T-helper 17 cell (primary cell): ENCODE results near the gene ITGA1. TPM values are rescaled to one million over a fixed set of nuclear protein-coding genes. Genes with fewer than 3 reads are reported as not detected.
"Not testable (repeated sequence)": the region's sequence is repeated elsewhere in the genome, so short reads cannot be mapped to it uniquely, and the experiment has no call there.

Source experiments
- ATAC-seq: fragments of 150-1000 bp; cut with Tn5 transposase; 2 replicates; pipeline ENCODE4 v1.10.0; 2021; ENCODE audit warnings: mild to moderate bottlenecking, moderate library complexity
- DNase-seq, 3 donors: peaks; one replicate each; pipeline versions ENCODE4 v3.0.0 to v3.0.0-alpha.2; 2020 to 2021
- H3K9me3 ChIP-seq: one replicate; pipeline ENCODE4 v1.7.0; 2013; ENCODE audit warnings: low read length, mild to moderate bottlenecking; ENCODE audit not compliant: control insufficient read depth, poor library complexity, severe bottlenecking
- H3K27ac Mint-ChIP-seq: one replicate; pipeline ENCODE4 v1.8.0; 2022; ENCODE audit warnings: mild to moderate bottlenecking, moderate library complexity, mixed read lengths
- H3K27me3 Mint-ChIP-seq: one replicate; pipeline ENCODE4 v1.8.0; 2022; ENCODE audit warnings: mixed read lengths
- H3K36me3 Mint-ChIP-seq: one replicate; pipeline ENCODE4 v1.8.0; 2022; ENCODE audit warnings: low read depth, mixed read lengths
- H3K4me1 Mint-ChIP-seq: one replicate; pipeline ENCODE4 v1.8.0; 2022; ENCODE audit warnings: mild to moderate bottlenecking, mixed read lengths
- H3K4me3 Mint-ChIP-seq: one replicate; pipeline ENCODE4 v1.8.0; 2022; ENCODE audit warnings: mild to moderate bottlenecking, moderate library complexity, mixed read lengths
- total RNA-seq, 4 donors: library from RNA in 2 of 4; stranded (reverse) in 2 of 4; gene quantifications; one replicate each; pipeline ENCODE4 v1.2.3 and lab custom pipeline; 2022 to 2026

The ITGA1 gene
- total RNA-seq (1 to 10 TPM; 4.0 to 4.3 TPM), total RNA-seq (lab: John Stamatoyannopoulos, UW) (3.4 to 3.5 reads per million in 2 donors)

DNA sequence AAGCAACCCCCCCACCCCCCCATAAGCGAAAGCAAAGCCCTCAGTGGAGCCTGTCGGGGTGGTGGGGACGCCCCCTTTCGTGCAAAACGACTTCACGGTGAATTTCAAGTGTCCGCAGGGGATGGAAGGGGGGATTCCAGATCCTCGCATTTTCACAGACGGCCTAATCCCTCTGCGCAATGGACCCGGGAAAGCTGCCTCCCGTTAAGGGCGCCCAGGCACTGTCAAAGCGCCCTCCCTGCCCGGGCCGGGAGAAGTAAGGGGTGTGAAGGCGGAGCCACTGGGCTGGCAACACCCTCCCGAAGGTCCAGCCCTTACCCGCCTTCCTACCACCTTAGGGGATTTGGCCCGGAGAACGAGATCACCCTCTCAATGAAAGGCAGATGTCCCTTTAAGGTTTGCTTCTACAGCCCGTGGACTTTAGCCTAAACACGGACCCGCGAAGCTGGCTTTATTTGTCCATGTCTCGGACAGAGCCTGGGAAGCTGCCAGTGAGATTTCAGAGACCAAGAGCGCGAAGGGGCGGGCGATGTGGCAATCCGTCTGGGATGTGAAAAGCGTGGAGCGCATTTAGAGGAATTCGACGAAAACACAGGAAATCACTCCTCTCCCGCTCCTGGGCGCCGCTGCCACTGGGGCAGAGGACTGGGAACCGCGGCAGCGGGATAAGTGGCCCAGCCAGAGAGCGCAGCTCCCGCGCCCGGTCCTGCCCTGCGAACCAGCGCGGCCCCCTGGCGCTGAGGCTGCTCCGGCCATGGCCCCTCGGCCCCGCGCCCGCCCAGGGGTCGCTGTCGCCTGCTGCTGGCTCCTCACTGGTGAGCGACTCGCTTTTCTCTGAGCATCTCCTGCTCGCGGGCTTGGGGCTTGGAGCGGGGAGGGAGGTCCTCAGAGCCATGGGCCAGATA is at the start of gene ITGA1, which contains the start of gene PELO:
ITGA1 (plus strand) TSS at position 317 of the 905 bp plus-strand sequence; CDS start at position 755, 438 bp downstream.
PELO (plus strand) TSS at position 317 of the 905 bp plus-strand sequence. CDS start 12,479 bp downstream, outside the sequence.
- Mint-ChIP-seq H3K27me3 (no peaks in the 10 kb centered on the region), H3K36me3 (peaks cover 3% of the 10 kb centered on the region), H3K4me3 (peak within 1 kb of the TSS; percentile 94), H3K27ac (peak within 1 kb of the TSS; percentile 88), H3K4me1 (peaks cover 31% of the 10 kb centered on the region)
- DNase-seq (peak; percentile 15 to 32 (median 27)), ATAC-seq (peak; percentile 80)
- H3K9me3 ChIP-seq, result no peaks in the 10 kb centered on the region

DNA sequence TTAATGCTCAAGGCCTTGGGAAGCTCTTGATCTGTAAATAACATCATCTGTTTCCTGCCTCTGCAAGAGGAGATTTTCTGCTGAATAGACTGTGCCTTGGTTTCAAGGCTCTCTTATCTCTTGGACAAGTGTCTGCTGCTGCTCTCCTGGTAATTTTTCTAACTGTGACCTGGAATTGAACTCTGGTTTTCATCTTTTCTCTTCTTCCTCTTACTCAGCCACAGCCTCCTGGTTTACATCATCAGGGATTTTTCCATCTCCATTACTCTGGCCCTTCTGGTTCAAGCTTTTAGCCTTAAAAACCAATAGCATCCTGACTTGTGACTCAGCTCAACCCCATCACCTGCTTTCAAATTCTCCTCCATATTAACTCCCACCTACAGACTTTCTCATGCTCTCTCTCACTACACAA is 49.6 kb upstream of the ITGA1 start:
- DNase-seq (no peak), ATAC-seq (peak; percentile 36)
- H3K9me3 ChIP-seq, result no peaks in the 10 kb centered on the region
- H3K36me3 Mint-ChIP-seq, result no peaks in the 10 kb centered on the region
- peak overlapping the region; percentile 24 for H3K27ac Mint-ChIP-seq
- H3K4me1 Mint-ChIP-seq, result peaks cover 12% of the 10 kb centered on the region
- H3K4me3 Mint-ChIP-seq, result peak overlapping the region; percentile 0
- H3K27me3 Mint-ChIP-seq, result no peaks in the 10 kb centered on the region

DNA sequence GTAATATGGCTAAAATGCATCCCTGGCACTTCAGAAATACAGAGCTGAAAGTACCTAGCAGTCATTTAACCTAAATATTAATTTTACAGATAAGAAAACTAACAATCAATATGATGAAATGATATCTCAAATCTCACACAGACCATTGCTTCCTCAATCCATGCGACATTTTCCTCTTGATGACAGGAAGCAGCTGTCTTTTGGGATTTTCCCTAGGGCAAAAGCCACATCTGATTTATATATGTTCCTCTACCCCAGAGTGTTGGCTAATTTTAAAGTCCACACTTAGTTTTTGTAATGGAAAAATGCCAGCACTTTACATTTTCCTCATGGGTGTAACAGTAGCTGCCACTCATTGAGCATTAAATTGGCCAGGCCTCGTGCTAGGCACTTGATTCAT is 47.7 kb upstream of the ITGA1 start:
- no peak overlapping the region for H3K4me3 Mint-ChIP-seq
- peaks cover 27% of the 10 kb centered on the region for H3K4me1 Mint-ChIP-seq

DNA sequence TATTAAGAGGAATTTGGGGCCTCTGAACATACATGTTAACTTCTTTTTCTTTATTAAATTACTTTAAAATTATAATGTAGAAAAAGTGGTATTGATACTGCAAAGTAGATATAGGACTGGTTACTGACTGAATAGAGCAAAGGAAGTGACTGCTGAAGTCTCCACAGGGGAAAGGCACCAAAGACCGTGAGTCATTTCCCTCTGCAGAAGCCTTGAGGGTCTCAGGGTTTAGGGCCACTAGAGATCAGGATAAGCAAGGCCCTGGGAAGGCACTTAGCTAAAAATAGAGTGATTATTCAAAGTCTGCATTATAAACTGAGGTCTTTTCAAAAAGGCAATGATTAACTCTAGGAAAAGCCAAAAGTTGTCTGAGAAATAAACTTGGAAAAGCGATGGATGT is 44.7 kb upstream of the ITGA1 start:
- peaks cover 31% of the 10 kb centered on the region for H3K4me1 Mint-ChIP-seq
- H3K27me3 Mint-ChIP-seq, result no peaks in the 10 kb centered on the region
- H3K9me3 ChIP-seq, result no peaks in the 10 kb centered on the region
- DNase-seq, result no peak
- peak; percentile 46 for ATAC-seq
- H3K27ac Mint-ChIP-seq, result peak overlapping the region; percentile 98
- peak overlapping the region; percentile 70 for H3K4me3 Mint-ChIP-seq
- no peaks in the 10 kb centered on the region for H3K36me3 Mint-ChIP-seq

More for the DNA sequence above, 47.7 kb upstream of the ITGA1 start:
- no peaks in the 10 kb centered on the region for H3K9me3 ChIP-seq
- Mint-ChIP-seq H3K27me3 (no peaks in the 10 kb centered on the region), H3K36me3 (no peaks in the 10 kb centered on the region), H3K27ac (no peak overlapping the region)
- no peak for DNase-seq
- ATAC-seq, result no peak

DNA sequence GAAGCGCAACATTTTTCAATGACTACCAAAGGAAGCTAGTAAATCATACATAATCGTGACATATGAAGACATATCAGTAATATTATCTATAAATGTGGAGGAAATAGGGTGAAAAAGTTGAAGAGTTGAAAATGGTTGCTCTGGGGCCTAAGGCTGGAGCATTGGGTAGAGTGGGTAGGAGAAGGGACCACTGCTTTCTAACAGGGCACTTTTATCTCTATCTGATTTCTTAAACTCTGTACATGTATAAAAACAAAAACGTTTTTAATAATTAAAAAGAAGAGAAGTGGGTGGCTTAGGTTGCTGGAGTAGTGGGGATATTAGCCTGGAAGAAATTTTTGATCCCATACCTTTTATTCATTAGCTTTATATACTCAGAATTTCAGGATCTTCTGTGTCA is 44.2 kb upstream of the ITGA1 start:
- Mint-ChIP-seq H3K27me3 (no peaks in the 10 kb centered on the region), H3K27ac (peak overlapping the region; percentile 98)

DNA sequence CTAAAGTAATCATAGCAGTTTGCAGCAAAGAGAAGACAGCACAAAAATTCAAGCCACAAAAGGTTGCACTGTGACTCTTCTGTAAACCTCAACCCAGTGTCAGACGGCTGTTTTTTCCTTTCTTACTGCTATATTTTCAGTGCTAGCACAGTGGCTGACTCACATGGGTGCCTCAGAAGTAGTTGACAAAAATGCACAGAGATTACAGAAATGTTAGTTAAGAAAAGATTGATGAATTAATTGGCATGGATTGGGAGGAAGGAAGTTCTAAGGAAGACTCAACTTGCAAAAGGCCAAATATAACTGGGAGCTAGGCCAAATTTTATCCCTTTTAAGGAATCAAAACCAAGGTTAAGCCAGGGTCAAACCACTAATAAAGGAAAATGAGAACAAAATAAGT is 43.7 kb upstream of the ITGA1 start:
- ATAC-seq (peak; percentile 86), DNase-seq (no peak)
- no peaks in the 10 kb centered on the region for H3K9me3 ChIP-seq
- Mint-ChIP-seq H3K4me1 (peaks cover 28% of the 10 kb centered on the region), H3K27me3 (no peaks in the 10 kb centered on the region), H3K27ac (peak overlapping the region; percentile 98), H3K36me3 (no peaks in the 10 kb centered on the region), H3K4me3 (peak overlapping the region; percentile 46)

More for the DNA sequence above, 44.2 kb upstream of the ITGA1 start:
- ATAC-seq, result peak; percentile 35
- no peaks in the 10 kb centered on the region for H3K9me3 ChIP-seq
- Mint-ChIP-seq H3K4me3 (peak overlapping the region; percentile 70), H3K4me1 (peaks cover 27% of the 10 kb centered on the region), H3K36me3 (no peaks in the 10 kb centered on the region)
- no peak for DNase-seq

DNA sequence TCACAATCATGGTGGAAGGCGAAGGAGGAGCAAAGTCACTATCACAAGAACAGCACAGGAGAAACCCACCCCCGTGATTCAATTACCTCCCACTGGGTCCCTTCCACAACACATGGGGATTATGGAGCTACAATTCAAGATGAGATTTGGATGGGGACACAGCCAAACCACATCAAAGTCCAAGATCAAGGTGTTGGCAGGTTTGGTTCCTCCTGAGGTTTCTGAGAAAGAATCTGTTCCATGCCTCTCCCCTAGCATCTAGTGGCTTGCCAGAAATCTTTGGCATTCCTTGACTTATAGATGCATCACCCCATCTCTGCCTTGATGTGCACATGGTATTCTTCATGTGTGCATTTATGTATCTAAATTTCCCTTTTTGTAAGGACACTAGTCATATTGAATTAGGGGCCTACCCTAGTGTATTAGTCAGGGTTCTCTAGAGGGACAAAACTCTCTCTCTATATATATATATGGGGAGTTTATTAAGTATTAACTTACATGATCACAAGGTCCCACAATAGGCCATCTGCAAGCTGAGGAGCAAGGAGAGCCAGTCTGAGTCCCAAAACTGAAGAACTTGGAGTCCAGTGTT is 42.8 kb upstream of the ITGA1 start:
- not testable (repeated sequence) for H3K9me3 ChIP-seq, DNase-seq, H3K27me3 Mint-ChIP-seq, ATAC-seq, H3K4me3 Mint-ChIP-seq, H3K36me3 Mint-ChIP-seq
- Mint-ChIP-seq H3K27ac (peak overlapping the region; percentile 98), H3K4me1 (peaks cover 28% of the 10 kb centered on the region)

DNA sequence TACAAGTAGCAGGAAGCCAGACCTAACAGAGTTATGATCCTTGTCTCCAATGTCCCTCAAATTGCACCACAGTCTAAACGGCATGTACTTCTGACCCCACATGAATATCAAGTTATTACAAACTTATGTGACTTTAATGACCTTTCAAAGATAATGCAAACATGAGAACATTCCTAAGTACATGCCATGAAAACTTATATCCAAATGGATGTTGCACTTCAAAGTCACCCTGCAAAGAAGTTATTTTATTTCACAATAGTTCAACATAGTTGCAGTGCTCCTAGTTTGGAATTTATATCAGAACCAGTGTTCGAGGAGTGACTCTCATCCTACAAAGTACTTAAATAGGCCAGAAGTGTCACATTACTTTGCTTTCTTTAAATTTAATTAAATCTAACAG is 41.2 kb upstream of the ITGA1 start:
- no peak for DNase-seq
- ATAC-seq, result no peak
- Mint-ChIP-seq H3K36me3 (no peaks in the 10 kb centered on the region), H3K27me3 (no peaks in the 10 kb centered on the region), H3K4me3 (no peak overlapping the region), H3K27ac (no peak overlapping the region), H3K4me1 (peaks cover 25% of the 10 kb centered on the region)
- H3K9me3 ChIP-seq, result no peaks in the 10 kb centered on the region

DNA sequence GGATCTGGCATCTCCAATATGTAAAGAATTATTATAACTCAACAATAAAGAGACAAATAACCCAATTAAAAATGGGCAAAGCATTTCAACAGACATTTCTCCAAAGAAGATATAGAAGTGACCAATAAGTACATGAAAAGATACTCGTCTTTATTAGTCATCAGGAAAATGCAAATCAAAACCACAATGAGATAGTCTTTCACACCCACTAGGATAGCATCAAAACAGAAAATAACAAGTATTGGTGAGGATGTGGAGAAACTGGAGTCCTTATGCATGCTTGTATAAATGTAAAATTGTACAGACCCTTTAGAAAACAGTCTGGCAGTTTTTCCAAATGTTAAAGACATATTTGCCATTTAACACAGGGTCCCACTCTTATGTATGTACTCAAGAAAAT is 39.1 kb upstream of the ITGA1 start:
- ATAC-seq (no peak), DNase-seq (no peak)
- H3K27ac Mint-ChIP-seq, result no peak overlapping the region
- no peaks in the 10 kb centered on the region for H3K27me3 Mint-ChIP-seq
- H3K9me3 ChIP-seq, result no peaks in the 10 kb centered on the region
- H3K36me3 Mint-ChIP-seq, result peaks cover 3% of the 10 kb centered on the region
- H3K4me1 Mint-ChIP-seq, result peaks cover 17% of the 10 kb centered on the region
- no peak overlapping the region for H3K4me3 Mint-ChIP-seq

DNA sequence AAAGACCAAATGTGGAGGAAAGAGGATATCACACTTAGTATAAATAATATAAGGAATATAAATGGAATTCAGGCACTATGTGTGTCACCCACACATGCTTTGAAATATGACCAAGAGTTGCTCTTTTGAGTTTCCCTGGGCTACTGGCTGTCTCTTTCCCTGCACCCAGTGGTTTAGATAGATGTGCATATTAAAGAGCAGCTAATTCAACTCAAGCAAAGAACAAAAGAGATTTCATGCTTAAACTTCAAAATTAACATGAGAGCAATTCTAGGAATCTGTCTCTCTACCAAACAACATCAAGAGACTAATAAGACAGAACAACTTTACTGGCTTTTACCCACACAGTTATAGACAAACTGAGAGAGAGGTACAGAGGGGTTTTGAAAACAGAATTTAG is 38.0 kb upstream of the ITGA1 start:
- H3K27ac Mint-ChIP-seq, result no peak overlapping the region
- no peaks in the 10 kb centered on the region for H3K9me3 ChIP-seq
- ATAC-seq (no peak), DNase-seq (no peak)
- H3K4me1 Mint-ChIP-seq, result peaks cover 9% of the 10 kb centered on the region
- no peak overlapping the region for H3K4me3 Mint-ChIP-seq
- H3K27me3 Mint-ChIP-seq, result no peaks in the 10 kb centered on the region
- H3K36me3 Mint-ChIP-seq, result peaks cover 3% of the 10 kb centered on the region

DNA sequence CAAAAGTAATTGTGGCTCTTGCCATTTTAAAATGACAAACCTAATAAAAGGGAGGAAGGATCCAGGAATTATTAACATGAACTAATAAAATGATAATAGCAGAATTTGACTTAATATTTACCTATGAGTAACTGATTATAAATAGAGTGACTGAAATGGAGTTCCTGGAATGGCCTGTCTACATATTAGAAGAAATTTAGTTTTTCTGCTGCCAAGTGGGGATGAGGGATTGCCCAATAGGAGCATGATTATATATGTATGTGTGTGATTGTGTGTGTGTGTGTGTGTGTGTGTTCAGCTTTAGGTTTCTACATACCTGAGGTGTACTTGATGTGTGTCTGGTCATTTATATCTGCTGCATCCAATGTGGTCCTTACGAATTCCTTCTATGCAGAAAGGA is 36.6 kb upstream of the ITGA1 start:
- no peak for DNase-seq
- no peak overlapping the region for H3K4me3 Mint-ChIP-seq
- no peaks in the 10 kb centered on the region for H3K27me3 Mint-ChIP-seq

DNA sequence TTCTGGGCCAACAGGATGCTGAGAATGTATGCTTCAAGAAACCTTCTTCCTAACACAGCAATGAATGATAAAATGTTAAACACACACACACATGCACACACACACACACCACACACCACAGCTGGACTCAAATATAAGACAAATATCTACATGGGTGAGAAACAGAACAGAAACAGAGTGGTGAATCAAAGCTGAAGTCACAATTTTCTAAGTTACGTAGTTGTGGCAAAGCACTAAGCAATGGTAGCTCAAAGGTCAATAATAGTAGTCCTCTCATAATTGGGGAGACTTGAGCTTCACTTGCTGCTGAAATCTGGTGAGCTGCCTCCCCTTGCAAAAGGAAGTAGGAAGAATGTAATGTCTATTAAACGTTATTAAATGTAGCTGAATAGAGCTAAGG is 33.7 kb upstream of the ITGA1 start:
- ATAC-seq, result no peak
- no peak for DNase-seq
- H3K9me3 ChIP-seq, result no peaks in the 10 kb centered on the region
- Mint-ChIP-seq H3K36me3 (peaks cover 3% of the 10 kb centered on the region), H3K27ac (no peak overlapping the region), H3K4me3 (no peak overlapping the region), H3K27me3 (no peaks in the 10 kb centered on the region), H3K4me1 (no peaks in the 10 kb centered on the region)

More for the DNA sequence above, 36.6 kb upstream of the ITGA1 start:
- H3K27ac Mint-ChIP-seq, result no peak overlapping the region
- no peaks in the 10 kb centered on the region for H3K9me3 ChIP-seq
- no peak for ATAC-seq
- peaks cover 2% of the 10 kb centered on the region for H3K4me1 Mint-ChIP-seq
- H3K36me3 Mint-ChIP-seq, result peaks cover 3% of the 10 kb centered on the region

DNA sequence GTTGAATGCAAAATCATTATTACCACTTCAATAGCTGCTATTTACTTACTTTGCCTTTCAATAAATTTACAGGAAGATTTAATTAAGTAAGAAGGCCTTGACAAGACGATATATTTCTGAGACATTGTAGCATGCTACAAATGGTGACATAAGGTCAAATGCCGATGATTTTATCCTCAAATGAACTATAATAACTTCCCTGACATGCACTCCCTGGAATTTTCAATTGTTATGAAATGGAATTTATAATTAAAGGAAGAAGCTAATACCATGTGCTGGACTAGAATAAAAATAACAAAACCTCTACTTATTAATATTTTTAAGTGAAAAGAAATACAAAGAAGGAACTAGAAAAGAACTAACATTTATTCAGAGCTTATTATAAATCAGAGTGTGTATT is 30.2 kb upstream of the ITGA1 start:
- ATAC-seq (no peak), DNase-seq (no peak)
- peaks cover 3% of the 10 kb centered on the region for H3K9me3 ChIP-seq
- Mint-ChIP-seq H3K27me3 (no peaks in the 10 kb centered on the region), H3K27ac (no peak overlapping the region), H3K4me1 (no peaks in the 10 kb centered on the region), H3K4me3 (no peak overlapping the region), H3K36me3 (peaks cover 5% of the 10 kb centered on the region)
